K562 (cell line): ENCODE measurements around the gene PCDH9. TPM values are rescaled to one million over a fixed set of nuclear protein-coding genes. Genes with fewer than 3 reads are reported as not detected.

Experiments
- CHD7 ChIP-seq: fragments of 200-600 bp; sonication (generic); IDR thresholded peaks from one replicate; pipeline ENCODE4 v1.6.1; 2012; ENCODE audit warnings: mild to moderate bottlenecking, low read depth, low read length, inconsistent platforms
- DDX20 ChIP-seq: fragments of 450-650 bp; IDR thresholded peaks from 2 replicates; pipeline ENCODE4 v1.6.1; 2016; ENCODE audit warnings: missing genetic modification characterization, low read depth, mild to moderate bottlenecking, missing compliant biosample characterization, moderate library complexity
- FOXJ2 ChIP-seq: fragments of 200-800 bp; sonication (Bioruptor generic); IDR thresholded peaks from 2 replicates; pipeline ENCODE4 v1.6.1; 2016; ENCODE audit warnings: missing genetic modification characterization, missing compliant biosample characterization
- FOXP1 ChIP-seq: sonication (generic); formaldehyde crosslinking; IDR thresholded peaks from 2 replicates; pipeline ENCODE4 v1.8.0; 2022; ENCODE audit warnings: mild to moderate bottlenecking, missing genetic modification reagents
- GATA2 ChIP-seq: sonication (generic); formaldehyde crosslinking; IDR thresholded peaks from 2 replicates; pipeline ENCODE4 v1.4.0; 2020; ENCODE audit warnings: mild to moderate bottlenecking, missing genetic modification reagents
- HDAC2 ChIP-seq: fragments of 450-650 bp; IDR thresholded peaks from 2 replicates; pipeline ENCODE4 v1.6.1; 2016; ENCODE audit warnings: mild to moderate bottlenecking
- KHSRP ChIP-seq: fragments of 450-650 bp; IDR thresholded peaks from 2 replicates; pipeline ENCODE4 v1.6.1; 2017
- LARP7 ChIP-seq: fragments of 450-650 bp; IDR thresholded peaks from 2 replicates; pipeline ENCODE4 v1.6.1; 2016
- MEF2A ChIP-seq: IDR thresholded peaks from 2 replicates; pipeline ENCODE4 v1.6.1; 2011; ENCODE audit warnings: low read depth, mild to moderate bottlenecking, low read length, moderate library complexity; ENCODE audit not compliant: control insufficient read depth
- MTA3 ChIP-seq: fragments of 450-650 bp; formaldehyde crosslinking; IDR thresholded peaks from 2 replicates; pipeline ENCODE4 v1.6.1; 2017; ENCODE audit warnings: mild to moderate bottlenecking, borderline replicate concordance
- POU5F1 ChIP-seq: fragments of 150-350 bp; IDR thresholded peaks from 2 replicates; pipeline ENCODE4 v1.6.1; 2014; ENCODE audit warnings: borderline replicate concordance, low read length, low read depth, mild to moderate bottlenecking; ENCODE audit not compliant: partially characterized antibody
- ZNF740 ChIP-seq, 3 experiments: fragments of 200-800 bp in 1 of 3; sonication (Bioruptor generic) in 1 of 3; sonication (generic) in 1 of 3; formaldehyde crosslinking in 1 of 3; IDR thresholded peaks; 2 replicates each; pipeline versions ENCODE4 v1.6.1 to v1.8.0; 2016 to 2022; ENCODE audit warnings: mild to moderate bottlenecking in 2 of 3, missing compliant biosample characterization in 2 of 3, missing genetic modification characterization in 2 of 3, missing genetic modification reagents in 1 of 3
- polyA plus RNA-seq, 8 experiments: library from polyadenylated mRNA; depleted of rRNA in 4 of 8; stranded (reverse) in 5 of 8; unstranded in 3 of 8; fragments of >200 nt; fragmentation: Nextera tagmentation in 2 of 8; fragmentation: Illumina TruSeq in 1 of 8; extraction: Ambion mirVana in 2 of 8; extraction: Trizol in 1 of 8; gene quantifications; 2 replicates each; pipeline versions ENCODE4 v1.2.1 to v1.2.3, GENCODE V29; 2011 to 2014; ENCODE audit warnings: inconsistent platforms in 1 of 8, missing spikeins in 1 of 8
- total RNA-seq, 7 experiments: library from RNA; depleted of rRNA in 6 of 7; stranded (reverse); fragments of >200 nt in 6 of 7; fragmentation: Illumina TruSeq in 2 of 7; extraction: Trizol in 2 of 7; gene quantifications; 2 replicates each; pipeline versions ENCODE4 v1.2.1 to v1.2.3, GENCODE V29; 2011 to 2021; ENCODE audit warnings: low replicate concordance in 1 of 7

PCDH9 gene
- total and polyA plus RNA-seq, 9 of the 15 experiments (the other 6 are each of a cell fraction or from before 2014, with no cell fraction given), result 1.1 to 6.7 (median 4.9) TPM

DNA sequence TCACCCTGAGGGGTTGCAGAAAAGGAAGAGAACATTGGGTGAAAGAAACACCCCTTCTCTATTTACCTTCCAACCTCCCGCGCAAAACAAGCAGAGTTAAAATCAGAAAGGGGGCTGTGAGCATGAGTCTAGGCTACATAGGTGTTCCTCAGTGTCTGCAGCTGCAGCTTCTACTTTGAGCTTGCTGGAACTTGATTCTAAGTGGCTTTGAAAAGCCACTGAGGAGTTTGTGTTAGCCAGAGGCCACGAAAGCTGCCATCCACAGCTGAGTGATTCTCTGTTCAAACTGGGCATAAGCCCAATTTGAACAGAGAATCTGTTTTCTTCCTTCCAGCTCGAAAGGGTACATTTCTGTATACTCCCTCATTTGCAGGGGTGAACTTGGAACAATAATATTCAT is 343.9 kb downstream of the PCDH9 start (continued):
- TF ChIP-seq LARP7, result no peak
- no peak for TF ChIP-seq DDX20 (tag)
- TF ChIP-seq GATA2 (CRISPR knock-in tag), result no peak
- no peak for TF ChIP-seq FOXP1
- TF ChIP-seq ZNF740 (CRISPR knock-in tag; IDR thresholded peaks at IDR 0.05), result no peak
- no peak for TF ChIP-seq ZNF740 (tag; IDR thresholded peaks at IDR 0.05)
- no peak for TF ChIP-seq KHSRP
- no peak for TF ChIP-seq MEF2A
- TF ChIP-seq POU5F1, result no peak
- no peak for TF ChIP-seq CHD7
- TF ChIP-seq MTA3, result no peak
- no peak for TF ChIP-seq HDAC2
- no peak for TF ChIP-seq FOXJ2
